ENCODE data around the gene ADM5. TPM values are rescaled to one million over a fixed set of nuclear protein-coding genes. Genes with fewer than 3 reads are reported as not detected.

The ADM5 gene
- total RNA-seq, result 1.7 and 2.9 TPM in 2 replicates

DNA sequence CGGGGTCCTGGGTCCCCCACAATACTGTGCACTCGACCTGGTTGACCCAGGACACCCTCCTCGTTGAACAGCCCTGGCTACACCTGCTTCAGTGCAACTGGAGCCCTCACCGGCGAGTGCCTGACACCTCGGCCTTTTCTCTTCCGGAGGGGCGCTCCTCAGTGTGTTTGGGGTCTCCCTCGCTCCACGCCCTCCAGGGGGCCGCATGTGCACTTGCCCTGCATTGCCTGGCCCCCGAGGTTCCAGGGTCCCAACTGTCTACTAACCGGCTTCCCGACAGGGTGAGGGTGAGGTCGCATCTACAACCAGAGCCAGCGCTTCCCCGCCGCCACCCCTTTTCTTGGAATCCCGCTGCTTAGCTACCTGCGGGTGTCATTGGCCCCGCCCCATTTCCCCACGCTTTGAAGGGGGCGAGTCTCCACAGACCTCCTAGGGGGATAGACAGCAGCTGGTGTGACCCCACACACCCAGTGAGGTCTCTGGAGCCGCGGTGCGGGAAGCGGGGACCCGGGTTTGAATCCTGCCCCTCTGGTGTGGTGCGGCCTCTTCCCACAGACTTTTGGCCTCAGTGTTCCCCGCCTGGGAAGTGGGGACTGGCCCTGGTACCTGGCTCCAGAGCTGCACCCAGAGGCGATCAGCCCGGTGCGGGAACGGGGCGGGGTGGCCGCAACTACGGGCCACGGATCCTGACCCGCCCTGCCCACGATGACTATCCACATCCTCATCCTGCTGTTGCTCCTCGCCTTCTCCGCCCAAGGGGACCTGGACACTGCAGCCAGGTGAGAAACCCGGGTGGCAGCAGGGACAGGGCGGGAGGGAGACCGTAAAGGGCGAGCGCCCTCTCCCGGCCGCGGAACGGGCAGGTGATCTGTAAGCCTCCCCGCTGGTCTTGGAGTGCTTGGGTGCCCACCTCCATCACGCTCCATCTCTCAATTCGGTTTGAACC is at the start of gene ADM5:
ADM5 (plus strand) TSS at position 462 of the 946 bp plus-strand sequence; CDS start at position 706, 244 bp downstream.

GRCh38 chr19:49640113-49640898 is 49.1 kb upstream of the ADM5 start, which contains the start of gene RRAS:
Gene RRAS, minus strand, starts transcription at chr19:49640143. Its CDS starts 45 bp downstream, at chr19:49640098.

DNA sequence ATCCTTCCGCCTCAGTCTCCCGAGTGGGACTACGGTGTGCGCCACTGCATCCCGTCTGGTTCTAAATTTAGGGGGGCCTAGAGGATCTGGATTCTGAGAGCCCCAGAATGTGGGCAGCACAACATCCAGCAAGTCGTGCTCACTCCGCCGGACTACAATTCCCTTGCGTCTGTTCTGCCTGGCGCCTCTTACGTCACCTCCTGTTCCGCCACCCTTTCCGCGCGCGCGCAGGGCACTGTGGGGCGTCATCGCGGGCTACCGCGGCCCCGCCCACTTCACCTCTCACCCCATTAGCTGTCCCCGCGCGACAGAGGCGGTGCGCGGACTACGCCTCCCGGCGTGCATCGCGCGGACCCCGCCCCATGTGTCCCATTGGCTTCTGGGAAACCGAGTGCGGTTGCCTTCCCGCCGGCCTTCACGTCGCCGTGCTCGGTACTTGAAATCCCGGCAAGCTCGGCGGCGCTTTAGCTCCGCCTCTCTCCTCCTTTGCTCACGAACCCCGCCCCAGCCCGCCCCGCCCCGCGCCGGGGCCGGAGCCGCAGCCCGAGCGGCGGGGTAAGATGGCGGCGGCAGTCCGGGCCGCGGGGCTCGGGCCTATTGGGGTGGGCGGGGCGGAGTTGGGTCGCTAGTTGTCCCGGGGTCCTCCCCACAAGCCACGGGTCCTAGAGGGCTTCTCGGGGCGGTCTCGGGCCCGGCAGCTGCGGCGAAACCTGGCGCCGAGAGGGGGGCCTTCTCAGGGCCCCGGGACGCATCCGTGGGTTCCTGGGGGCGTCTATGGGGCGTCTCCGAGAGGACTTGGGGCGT is 47.5 kb upstream of the ADM5 start, which contains the start of gene SCAF1:
SCAF1 (plus strand) TSS at position 522 of the 804 bp plus-strand sequence. CDS start 2,818 bp downstream, outside the sequence.

DNA sequence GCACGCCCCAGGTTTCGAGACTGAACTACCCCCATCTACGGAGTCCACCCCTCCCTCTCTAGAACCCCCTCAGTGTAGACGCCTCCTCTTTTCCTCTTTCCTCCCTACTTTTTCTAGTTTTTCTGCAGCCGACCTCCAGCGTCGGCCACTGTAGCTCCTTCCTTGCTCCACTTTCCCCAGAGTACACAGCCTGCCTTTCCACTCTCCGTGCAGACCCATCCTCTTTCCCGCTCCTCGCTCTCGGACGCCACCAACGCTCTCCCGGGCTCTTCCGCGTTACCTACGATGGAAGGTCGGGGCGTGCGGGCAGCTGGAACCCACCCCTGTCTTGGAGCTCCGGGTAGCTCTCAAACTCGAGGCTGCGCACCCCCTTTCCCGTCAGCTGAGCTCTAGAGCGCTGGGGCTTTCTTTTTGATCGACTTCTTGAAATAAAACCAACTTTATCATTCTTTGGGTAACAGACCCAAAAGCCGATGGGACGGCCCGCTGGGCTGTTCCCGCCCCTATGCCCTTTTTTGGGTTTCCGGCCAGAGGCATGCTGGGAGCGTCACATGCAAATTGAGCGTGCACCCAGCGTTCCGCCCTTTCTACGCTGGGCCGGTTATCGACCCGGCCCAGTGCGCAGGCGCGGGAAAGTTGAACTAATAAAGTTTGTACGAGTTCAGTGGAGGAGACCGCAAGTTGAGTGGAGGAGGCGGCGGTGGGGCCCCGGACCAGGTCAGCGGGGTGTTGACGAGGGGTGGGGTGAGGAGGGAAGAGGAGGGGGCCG is 23.9 kb upstream of the ADM5 start, which contains the start of the genes BCL2L12 and IRF3:
BCL2L12 (plus strand) TSS at position 583 of the 769 bp plus-strand sequence. CDS start 760 bp downstream, outside the sequence.
IRF3 (minus strand) TSS at position 507 of the 769 bp plus-strand sequence. CDS start 1,019 bp downstream, outside the sequence.

DNA sequence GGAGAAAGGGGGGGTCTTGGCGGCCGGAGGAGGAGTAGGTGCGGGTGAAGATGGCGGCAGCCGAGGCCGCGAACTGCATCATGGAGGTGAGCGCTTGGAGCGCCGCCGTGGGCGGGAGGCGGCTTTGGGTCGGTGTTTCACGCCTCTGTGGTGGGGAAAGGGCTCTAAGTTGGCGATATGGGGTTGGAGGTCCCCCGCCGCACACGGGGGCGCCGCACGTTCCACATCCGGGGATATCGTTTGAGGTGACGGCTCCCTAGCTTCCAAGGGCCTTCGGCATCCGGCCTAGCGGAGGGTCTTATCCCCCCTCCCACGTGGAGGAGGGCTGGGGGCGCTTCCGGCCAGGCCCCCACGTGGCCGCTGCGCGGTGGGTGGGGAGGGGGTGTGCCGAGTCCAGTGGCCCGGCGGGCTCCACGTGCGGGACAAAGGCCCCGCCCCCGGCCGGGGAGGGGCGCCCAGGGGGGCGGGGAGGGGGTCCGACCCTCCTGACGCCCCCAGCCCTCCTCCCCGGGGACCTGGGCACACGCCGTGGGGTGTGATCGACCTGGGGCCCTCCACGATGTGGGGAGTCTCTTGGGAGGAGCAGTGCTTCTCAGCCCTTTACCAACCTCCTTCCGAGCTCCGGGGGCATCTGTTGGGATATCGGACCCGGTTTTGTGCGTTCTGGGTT is 12.0 kb upstream of the ADM5 start, which contains the start of gene PRMT1:
PRMT1 (plus strand) TSS at position 41 of the 670 bp plus-strand sequence; CDS start at position 51, 10 bp downstream.

DNA sequence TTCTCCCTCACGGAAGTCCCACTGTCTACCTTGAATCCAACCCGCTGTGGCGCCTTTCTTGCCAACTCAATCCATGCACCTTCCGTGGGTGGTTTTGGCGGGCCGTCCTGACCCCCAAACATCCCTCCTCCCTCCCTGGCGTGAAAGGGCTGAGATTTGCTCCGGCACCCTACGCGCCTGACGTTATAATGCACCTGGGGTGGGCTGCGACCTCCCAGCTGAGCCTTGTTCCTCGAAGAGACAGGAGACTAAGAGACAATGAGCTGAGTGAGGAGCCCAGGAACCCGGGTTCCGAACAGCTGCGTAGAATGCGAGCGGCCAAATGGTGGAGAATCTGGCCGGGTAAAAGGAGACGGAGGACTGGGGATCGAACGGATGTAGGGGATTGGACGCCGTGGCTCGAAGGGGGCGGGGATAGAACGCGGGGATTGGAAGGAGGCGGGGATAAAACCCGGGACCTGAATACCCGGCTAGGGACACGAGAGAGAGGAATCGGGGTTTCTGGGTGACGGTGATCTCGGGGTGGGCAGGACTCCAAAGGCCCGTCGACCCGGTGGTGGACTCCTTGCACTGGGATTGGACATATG is 1.4 kb downstream of the ADM5 start, which contains the start of gene CPT1C:
CPT1C (plus strand) TSS at position 461 of the 587 bp plus-strand sequence. CDS start 1,137 bp downstream, outside the sequence.

Other genes with a start within 250 kb of the ADM5 start
- not detected in 2 replicates for gene SLC17A7, start 248.1 kb upstream of the ADM5 start, total RNA-seq
- 88.8 and 114 TPM in 2 replicates for gene PIH1D1, start 237.8 kb upstream of the ADM5 start, total RNA-seq
- gene ALDH16A1, start 236.4 kb upstream of the ADM5 start, total RNA-seq, result 15.3 and 34.4 TPM in 2 replicates
- 3.5 and 4.8 TPM in 2 replicates for gene FLT3LG, start 215.4 kb upstream of the ADM5 start, total RNA-seq
- gene RPL13A, start 202.0 kb upstream of the ADM5 start, total RNA-seq, result 3,720 and 4,767 TPM in 2 replicates
- 3,676 and 7,959 TPM in 2 replicates for gene RPS11, start 193.2 kb upstream of the ADM5 start, total RNA-seq
- 70.7 and 127 TPM in 2 replicates for gene FCGRT, start 176.9 kb upstream of the ADM5 start, total RNA-seq
- gene RCN3, start 161.6 kb upstream of the ADM5 start, total RNA-seq, result 108 and 253 TPM in 2 replicates
- 80.7 and 83.4 TPM in 2 replicates for gene NOSIP, start 109.0 kb upstream of the ADM5 start, total RNA-seq
- gene PRRG2, start 108.3 kb upstream of the ADM5 start, total RNA-seq, result 2.1 and 4.5 TPM in 2 replicates
- 7.4 and 16.8 TPM in 2 replicates for gene PRR12, start 98.4 kb upstream of the ADM5 start, total RNA-seq
- 64.0 and 122 TPM in 2 replicates for gene RRAS, start 49.5 kb upstream of the ADM5 start, total RNA-seq
- gene SCAF1, start 47.4 kb upstream of the ADM5 start, total RNA-seq, result 29.5 and 39.8 TPM in 2 replicates
- 43.8 and 83.4 TPM in 2 replicates for gene IRF3, start 23.7 kb upstream of the ADM5 start, total RNA-seq
- gene BCL2L12, start 23.7 kb upstream of the ADM5 start, total RNA-seq, result 12.6 and 19.8 TPM in 2 replicates
- gene PRMT1, start 12.3 kb upstream of the ADM5 start, total RNA-seq, result 174 and 372 TPM in 2 replicates
- gene CPT1C, start 1.5 kb downstream of the ADM5 start, total RNA-seq, result 15.8 and 50.0 TPM in 2 replicates
- not detected in 2 replicates for gene TSKS, start 73.7 kb downstream of the ADM5 start, total RNA-seq
- gene AP2A1, start 77.4 kb downstream of the ADM5 start, total RNA-seq, result 128 and 138 TPM in 2 replicates
- 21.5 and 30.1 TPM in 2 replicates for gene FUZ, start 123.7 kb downstream of the ADM5 start, total RNA-seq
- 21.1 and 32.3 TPM in 2 replicates for gene MED25, start 128.7 kb downstream of the ADM5 start, total RNA-seq
- 94.0 and 139 TPM in 2 replicates for gene PTOV1, start 161.6 kb downstream of the ADM5 start, total RNA-seq
- gene PNKP, start 178.0 kb downstream of the ADM5 start, total RNA-seq, result 29.1 and 52.8 TPM in 2 replicates
- 25.7 and 38.6 TPM in 2 replicates for gene AKT1S1, start 187.8 kb downstream of the ADM5 start, total RNA-seq
- 22.5 TPM in 2 replicates for gene TBC1D17, start 188.1 kb downstream of the ADM5 start, total RNA-seq
- 1.3 TPM in 1 of 2 replicates, not detected in the other for gene IL4I1, start 207.3 kb downstream of the ADM5 start, total RNA-seq
- 4.5 and 15.4 TPM in 2 replicates for gene ATF5, start 239.6 kb downstream of the ADM5 start, total RNA-seq
- 25.5 and 46.2 TPM in 2 replicates for gene NUP62, start 239.9 kb downstream of the ADM5 start, total RNA-seq